BLaER1 (cell line): Measurements from ENCODE around the gene RGS3.
A peak's percentile ranks its signal among the peaks of the same experiment; 100 is the strongest.

Source experiments
- H3K27ac ChIP-seq: shearing (Covaris generic); formaldehyde crosslinking; 2 replicates; pipeline ENCODE4 v1.8.1; 2022
- H3K27me3 ChIP-seq: shearing (Covaris generic); formaldehyde crosslinking; 2 replicates; pipeline ENCODE4 v1.8.1; 2022
- H3K36me3 ChIP-seq: shearing (Covaris generic); formaldehyde crosslinking; 2 replicates; pipeline ENCODE4 v1.8.1; 2022
- H3K4me1 ChIP-seq: shearing (Covaris generic); formaldehyde crosslinking; 2 replicates; pipeline ENCODE4 v1.8.1; 2022
- H3K4me2 ChIP-seq: shearing (Covaris generic); formaldehyde crosslinking; 2 replicates; pipeline ENCODE4 v1.8.1; 2022
- H3K4me3 ChIP-seq: shearing (Covaris generic); formaldehyde crosslinking; 2 replicates; pipeline ENCODE4 v1.8.1; 2022
- H3K9ac ChIP-seq: shearing (Covaris generic); formaldehyde crosslinking; 2 replicates; pipeline ENCODE4 v1.8.1; 2022
- H3K9me3 ChIP-seq: shearing (Covaris generic); formaldehyde crosslinking; 2 replicates; pipeline ENCODE4 v1.8.1; 2022
- H4K20me1 ChIP-seq: shearing (Covaris generic); formaldehyde crosslinking; 2 replicates; pipeline ENCODE4 v1.8.1; 2022
- Cebpa-rat ChIP-seq: shearing (Covaris generic); IDR thresholded peaks from 2 replicates; pipeline ENCODE4 v1.8.1; 2022

Gene RGS3

GRCh38 chr9:113463418-113464285 is at the start of gene RGS3:
RGS3 (plus strand) TSS chr9:113463727; CDS start chr9:113463803, 76 bp downstream.
- Histone ChIP-seq H3K27me3 (no peaks in the 10 kb centered on the region), H3K36me3 (no peaks in the 10 kb centered on the region), H3K9ac (no peak within 1 kb of the TSS), H3K9me3 (peaks cover 8% of the 10 kb centered on the region; the same call in 1 of the 2 replicates), H3K4me2 (no peak within 1 kb of the TSS), H4K20me1 (no peaks in the 10 kb centered on the region), H3K27ac (no peak within 1 kb of the TSS), H3K4me1 (no peaks in the 10 kb centered on the region), H3K4me3 (no peak within 1 kb of the TSS)
- no peak for TF ChIP-seq Cebpa-rat

GRCh38 chr9:113416149-113416721 is 47.3 kb upstream of the RGS3 start:
- no peaks in the 10 kb centered on the region for H4K20me1 ChIP-seq
- peaks cover 21% of the 10 kb centered on the region for H3K4me1 ChIP-seq
- no peaks in the 10 kb centered on the region for H3K9me3 ChIP-seq
- peak overlapping the region; percentile 60 for H3K4me2 ChIP-seq
- H3K36me3 ChIP-seq = no peaks in the 10 kb centered on the region
- H3K9ac ChIP-seq = no peak overlapping the region; the same call in 1 of the 2 replicates
- no peak overlapping the region for H3K4me3 ChIP-seq
- no peak for TF ChIP-seq Cebpa-rat
- no peaks in the 10 kb centered on the region for H3K27me3 ChIP-seq
- H3K27ac ChIP-seq = peak overlapping the region; percentile 60

- Histone ChIP-seq H3K27me3 (no peaks in the 10 kb centered on the region), H4K20me1 (no peaks in the 10 kb centered on the region), H3K9ac (no peak overlapping the region), H3K4me2 (no peak overlapping the region), H3K4me3 (no peak overlapping the region), H3K4me1 (peaks cover 13% of the 10 kb centered on the region), H3K9me3 (no peaks in the 10 kb centered on the region), H3K36me3 (no peaks in the 10 kb centered on the region), H3K27ac (no peak overlapping the region)
- no peak for TF ChIP-seq Cebpa-rat
Observed at GRCh38 chr9:113417370-113417769, 46.2 kb upstream of the RGS3 start.

GRCh38 chr9:113421726-113422125 is 41.8 kb upstream of the RGS3 start:
- Histone ChIP-seq H3K4me2 (no peak overlapping the region), H3K9ac (no peak overlapping the region), H3K4me3 (no peak overlapping the region), H3K9me3 (no peaks in the 10 kb centered on the region), H3K4me1 (peaks cover 2% of the 10 kb centered on the region), H4K20me1 (no peaks in the 10 kb centered on the region), H3K36me3 (no peaks in the 10 kb centered on the region), H3K27ac (no peak overlapping the region), H3K27me3 (no peaks in the 10 kb centered on the region)
- TF ChIP-seq Cebpa-rat = no peak

GRCh38 chr9:113425072-113425471 is 38.5 kb upstream of the RGS3 start:
- no peak overlapping the region for H3K27ac ChIP-seq
- no peaks in the 10 kb centered on the region for H4K20me1 ChIP-seq
- no peak overlapping the region for H3K9ac ChIP-seq
- H3K27me3 ChIP-seq = no peaks in the 10 kb centered on the region
- H3K9me3 ChIP-seq = no peaks in the 10 kb centered on the region
- TF ChIP-seq Cebpa-rat = no peak
- H3K4me2 ChIP-seq = no peak overlapping the region
- H3K4me1 ChIP-seq = no peaks in the 10 kb centered on the region; the same call in 1 of the 2 replicates
- no peaks in the 10 kb centered on the region for H3K36me3 ChIP-seq
- no peak overlapping the region for H3K4me3 ChIP-seq

- Histone ChIP-seq H3K9me3 (no peaks in the 10 kb centered on the region), H3K4me2 (no peak overlapping the region), H4K20me1 (no peaks in the 10 kb centered on the region), H3K27ac (no peak overlapping the region), H3K4me1 (no peaks in the 10 kb centered on the region; the same call in 1 of the 2 replicates), H3K36me3 (no peaks in the 10 kb centered on the region), H3K9ac (no peak overlapping the region), H3K4me3 (no peak overlapping the region), H3K27me3 (no peaks in the 10 kb centered on the region)
- no peak for TF ChIP-seq Cebpa-rat
Observed at GRCh38 chr9:113426701-113427100, 36.8 kb upstream of the RGS3 start.

GRCh38 chr9:113427629-113428028 is 35.9 kb upstream of the RGS3 start:
- H3K4me2 ChIP-seq = no peak overlapping the region
- no peak overlapping the region for H3K4me3 ChIP-seq
- H3K27me3 ChIP-seq = no peaks in the 10 kb centered on the region
- H3K27ac ChIP-seq = no peak overlapping the region
- H3K4me1 ChIP-seq = no peaks in the 10 kb centered on the region; the same call in 1 of the 2 replicates
- TF ChIP-seq Cebpa-rat = no peak
- no peaks in the 10 kb centered on the region for H4K20me1 ChIP-seq
- no peaks in the 10 kb centered on the region for H3K36me3 ChIP-seq
- H3K9me3 ChIP-seq = no peaks in the 10 kb centered on the region
- no peak overlapping the region for H3K9ac ChIP-seq

- H3K36me3 ChIP-seq = no peaks in the 10 kb centered on the region
Observed at GRCh38 chr9:113428062-113428615, 35.4 kb upstream of the RGS3 start.

GRCh38 chr9:113431191-113431590 is 32.3 kb upstream of the RGS3 start:
- no peaks in the 10 kb centered on the region for H3K4me1 ChIP-seq
- no peaks in the 10 kb centered on the region for H3K9me3 ChIP-seq
- no peaks in the 10 kb centered on the region for H4K20me1 ChIP-seq
- H3K27ac ChIP-seq = no peak overlapping the region
- H3K27me3 ChIP-seq = no peaks in the 10 kb centered on the region
- H3K36me3 ChIP-seq = no peaks in the 10 kb centered on the region
- no peak for TF ChIP-seq Cebpa-rat
- no peak overlapping the region for H3K9ac ChIP-seq
- H3K4me2 ChIP-seq = no peak overlapping the region
- no peak overlapping the region for H3K4me3 ChIP-seq

More at GRCh38 chr9:113428062-113428615, 35.4 kb upstream of the RGS3 start:
- Histone ChIP-seq H3K27me3 (no peaks in the 10 kb centered on the region), H3K4me3 (no peak overlapping the region), H3K27ac (no peak overlapping the region), H3K4me1 (no peaks in the 10 kb centered on the region; the same call in 1 of the 2 replicates), H3K9me3 (no peaks in the 10 kb centered on the region), H4K20me1 (no peaks in the 10 kb centered on the region), H3K4me2 (no peak overlapping the region), H3K9ac (no peak overlapping the region)
- no peak for TF ChIP-seq Cebpa-rat
